ENCODE measurements around the gene RNF38. TPM values are rescaled to one million over a fixed set of nuclear protein-coding genes. Genes with fewer than 3 reads are reported as not detected.
"Not testable (repeated sequence)": the region's sequence is repeated elsewhere in the genome, so short reads cannot be mapped to it uniquely, and the experiment has no call there.

The RNF38 gene
- 58.8 and 60.2 TPM in 2 replicates for total RNA-seq (2021)
- long read RNA-seq, full-length matches to known transcripts, result 1 of 14 reads
- long read RNA-seq, partial matches to known transcripts, result 8 of 14 reads
- long read RNA-seq, other reads (novel, unspliced or antisense), result 5 of 14 reads

DNA sequence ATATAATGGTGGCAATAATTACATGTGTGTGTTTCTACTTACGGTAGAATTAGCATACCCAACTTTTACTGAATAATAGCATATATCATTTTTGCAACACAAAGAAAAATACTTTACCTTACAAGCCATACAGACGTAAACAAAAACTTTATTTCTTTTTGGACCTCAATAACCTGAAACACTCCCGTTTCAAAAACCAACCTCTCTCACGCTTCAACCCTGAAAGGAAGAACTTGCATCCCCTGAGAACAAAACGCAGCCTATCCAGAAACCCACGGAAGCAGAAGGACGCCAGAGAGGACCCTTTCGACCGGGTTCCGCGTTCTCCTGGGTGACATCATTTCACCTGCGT lies at the start of gene RNF38:
TSS of gene RNF38 (minus strand) at position 290 of the 352 bp plus-strand sequence. CDS start at position 129, 161 bp downstream.
- no peaks in the 10 kb centered on the region for H3K9me3 ChIP-seq (ENCODE audit: control insufficient read depth, low read depth, low read length)
- no peak within 1 kb of the TSS for H3T11ph ChIP-seq (ENCODE audit: low read length)
- H3K18ac ChIP-seq (ENCODE audit: insufficient read length, low read depth, low read length), result peak within 1 kb of the TSS; percentile 91
- no peak within 1 kb of the TSS for H2AK5ac ChIP-seq (ENCODE audit: insufficient read length, low read length)
- H2BK120ac ChIP-seq (ENCODE audit: low read depth, low read length, poor library complexity, severe bottlenecking), result no peak within 1 kb of the TSS
- H3K23ac ChIP-seq (ENCODE audit: insufficient read length, low read depth, low read length), result no peak within 1 kb of the TSS
- no peak for DNase-seq
- no peaks in the 10 kb centered on the region for H4K20me1 ChIP-seq (ENCODE audit: control insufficient read depth, insufficient read depth, insufficient read length)
- no peak within 1 kb of the TSS for H2BK15ac ChIP-seq (ENCODE audit: low read depth, low read length)
- no peak within 1 kb of the TSS for H4K5ac ChIP-seq (ENCODE audit: insufficient read length, low read depth, low read length)
- peak within 1 kb of the TSS; percentile 89 for H3K4me2 ChIP-seq (ENCODE audit: insufficient read depth, insufficient read length, low read length)
- H3K27me3 ChIP-seq (ENCODE audit: insufficient read depth, low read length), result no peaks in the 10 kb centered on the region
- no peak within 1 kb of the TSS for H4K8ac ChIP-seq (replicated peaks; ENCODE audit: insufficient read length, low read depth, low read length)
- H3K14ac ChIP-seq (ENCODE audit: insufficient read depth, low read length), result peak within 1 kb of the TSS; percentile 95
- H3K4me1 ChIP-seq (ENCODE audit: insufficient read depth, low read length), result no peaks in the 10 kb centered on the region
- H3K27ac ChIP-seq (ENCODE audit: insufficient read length, low read depth, low read length), result peak within 1 kb of the TSS; percentile 61
- peak within 1 kb of the TSS; percentile 89 for H3K9ac ChIP-seq (ENCODE audit: extremely low read depth, insufficient read length, low read length)
- no peak within 1 kb of the TSS for H2AFZ ChIP-seq (ENCODE audit: low read length)
- no peaks in the 10 kb centered on the region for H3K27me3 Mint-ChIP-seq (ENCODE audit: low read depth)
- H3K9me3 Mint-ChIP-seq, result no peaks in the 10 kb centered on the region; a peak in 1 of 5 replicates
- no peak within 1 kb of the TSS for H2BK12ac ChIP-seq (ENCODE audit: insufficient read length, low read depth, low read length)
- no peak within 1 kb of the TSS; the same call in 1 of the 2 replicates for H3K4ac ChIP-seq (ENCODE audit: low read depth, low read length)
- H3K79me1 ChIP-seq (ENCODE audit: insufficient read depth, low read depth, low read length, poor library complexity, severe bottlenecking), result no peaks in the 10 kb centered on the region
- peaks cover 2 to 13% (median 4%) of the 10 kb centered on the region in 3 experiments; a peak in 4 of 7 replicates for H3K36me3 Mint-ChIP-seq (ENCODE audit: insufficient read depth in 1 of 3, low read depth in 3 of 3)
- no CpG with 5 or more reads among the region's 12 CpGs for WGBS (ENCODE audit: extremely low coverage, insufficient read length, low lambda C conversion rate)
- H3K4me3 Mint-ChIP-seq, result peak within 1 kb of the TSS; percentile 85 to 96
- TF ChIP-seq, protein P1, sequence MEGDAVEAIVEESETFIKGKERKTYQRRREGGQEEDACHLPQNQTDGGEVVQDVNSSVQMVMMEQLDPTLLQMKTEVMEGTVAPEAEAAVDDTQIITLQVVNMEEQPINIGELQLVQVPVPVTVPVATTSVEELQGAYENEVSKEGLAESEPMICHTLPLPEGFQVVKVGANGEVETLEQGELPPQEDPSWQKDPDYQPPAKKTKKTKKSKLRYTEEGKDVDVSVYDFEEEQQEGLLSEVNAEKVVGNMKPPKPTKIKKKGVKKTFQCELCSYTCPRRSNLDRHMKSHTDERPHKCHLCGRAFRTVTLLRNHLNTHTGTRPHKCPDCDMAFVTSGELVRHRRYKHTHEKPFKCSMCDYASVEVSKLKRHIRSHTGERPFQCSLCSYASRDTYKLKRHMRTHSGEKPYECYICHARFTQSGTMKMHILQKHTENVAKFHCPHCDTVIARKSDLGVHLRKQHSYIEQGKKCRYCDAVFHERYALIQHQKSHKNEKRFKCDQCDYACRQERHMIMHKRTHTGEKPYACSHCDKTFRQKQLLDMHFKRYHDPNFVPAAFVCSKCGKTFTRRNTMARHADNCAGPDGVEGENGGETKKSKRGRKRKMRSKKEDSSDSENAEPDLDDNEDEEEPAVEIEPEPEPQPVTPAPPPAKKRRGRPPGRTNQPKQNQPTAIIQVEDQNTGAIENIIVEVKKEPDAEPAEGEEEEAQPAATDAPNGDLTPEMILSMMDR (conservative IDR thresholded peaks at IDR 0.05), result no peak
- peaks cover 32% of the 10 kb centered on the region; the same call in 1 of the 2 replicates for H3K79me2 ChIP-seq (ENCODE audit: insufficient read depth, low read length)
- peaks cover 24 to 29% of the 10 kb centered on the region in 2 experiments for H3K4me1 Mint-ChIP-seq
- peak within 1 kb of the TSS; percentile 99 for H3K27ac Mint-ChIP-seq
- no peak within 1 kb of the TSS for H4K91ac ChIP-seq (ENCODE audit: insufficient read length, low read depth, low read length)
- no peak within 1 kb of the TSS for H2BK20ac ChIP-seq (ENCODE audit: low read depth, low read length, poor library complexity, severe bottlenecking)
- no peak within 1 kb of the TSS for H3K56ac ChIP-seq (ENCODE audit: insufficient read length, low read depth, low read length)
- H3K23me2 ChIP-seq (ENCODE audit: insufficient read length, low read depth, low read length, poor library complexity, severe bottlenecking), result peaks cover 3% of the 10 kb centered on the region
- H2BK5ac ChIP-seq (ENCODE audit: insufficient read length, low read length), result no peak within 1 kb of the TSS

DNA sequence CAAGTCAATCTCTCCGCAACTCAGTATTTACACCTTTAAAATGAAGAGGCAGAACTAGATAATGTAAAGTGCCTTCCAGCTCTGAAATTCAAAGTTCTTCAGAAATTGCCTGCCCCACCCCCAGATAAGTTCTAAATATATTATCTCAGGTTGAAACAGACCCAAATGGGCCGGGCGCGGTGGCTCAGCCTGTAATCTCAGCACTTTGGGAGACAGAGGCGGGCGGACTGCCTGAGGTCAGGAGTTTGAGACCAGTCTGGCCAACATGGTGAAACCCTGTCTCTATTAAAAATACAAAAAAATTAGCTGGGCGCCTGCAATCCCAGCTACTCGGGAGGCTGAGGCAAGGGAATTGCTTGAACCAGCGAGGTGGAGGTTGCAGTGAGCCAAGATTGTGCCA lies 48.5 kb upstream of the RNF38 start:
- not testable (repeated sequence) for H3K27ac ChIP-seq (ENCODE audit: insufficient read length, low read depth, low read length); H2AK5ac ChIP-seq (ENCODE audit: insufficient read length, low read length); H3K27me3 Mint-ChIP-seq (ENCODE audit: low read depth); H3K23me2 ChIP-seq (ENCODE audit: insufficient read length, low read depth, low read length, poor library complexity, severe bottlenecking); H4K8ac ChIP-seq (replicated peaks; ENCODE audit: insufficient read length, low read depth, low read length); H3K56ac ChIP-seq (ENCODE audit: insufficient read length, low read depth, low read length); H2BK20ac ChIP-seq (ENCODE audit: low read depth, low read length, poor library complexity, severe bottlenecking); H2BK12ac ChIP-seq (ENCODE audit: insufficient read length, low read depth, low read length); H3K23ac ChIP-seq (ENCODE audit: insufficient read length, low read depth, low read length); H4K20me1 ChIP-seq (ENCODE audit: control insufficient read depth, insufficient read depth, insufficient read length); H2BK120ac ChIP-seq (ENCODE audit: low read depth, low read length, poor library complexity, severe bottlenecking); H3K27me3 ChIP-seq (ENCODE audit: insufficient read depth, low read length); H2BK15ac ChIP-seq (ENCODE audit: low read depth, low read length); H4K5ac ChIP-seq (ENCODE audit: insufficient read length, low read depth, low read length); H3K14ac ChIP-seq (ENCODE audit: insufficient read depth, low read length); H3K4me3 Mint-ChIP-seq; H3K4ac ChIP-seq (ENCODE audit: low read depth, low read length); H3K9me3 ChIP-seq (ENCODE audit: control insufficient read depth, low read depth, low read length); H4K91ac ChIP-seq (ENCODE audit: insufficient read length, low read depth, low read length); H2BK5ac ChIP-seq (ENCODE audit: insufficient read length, low read length); DNase-seq; H3K18ac ChIP-seq (ENCODE audit: insufficient read length, low read depth, low read length); H3K9ac ChIP-seq (ENCODE audit: extremely low read depth, insufficient read length, low read length); H3K4me2 ChIP-seq (ENCODE audit: insufficient read depth, insufficient read length, low read length); H3T11ph ChIP-seq (ENCODE audit: low read length); H3K9me3 Mint-ChIP-seq; H3K36me3 Mint-ChIP-seq (ENCODE audit: insufficient read depth in 1 of 3, low read depth in 3 of 3); H2AFZ ChIP-seq (ENCODE audit: low read length)
- Histone ChIP-seq H3K4me1 (ENCODE audit: insufficient read depth, low read length) (peaks cover 11% of the 10 kb centered on the region), H3K79me1 (ENCODE audit: insufficient read depth, low read depth, low read length, poor library complexity, severe bottlenecking) (peaks cover 13% of the 10 kb centered on the region), H3K79me2 (ENCODE audit: insufficient read depth, low read length) (peaks cover 15% of the 10 kb centered on the region; the same call in 1 of the 2 replicates)
- Mint-ChIP-seq H3K4me1 (peaks cover 30 to 39% of the 10 kb centered on the region in 2 experiments), H3K27ac (peak overlapping the region in 1 of 3 experiments; percentile 83; a peak in 2 of 7 replicates)
- no CpG with 5 or more reads among the region's 9 CpGs for WGBS (ENCODE audit: extremely low coverage, insufficient read length, low lambda C conversion rate)
